Measurements from ENCODE around the gene MPV17L2. TPM values are rescaled to one million over a fixed set of nuclear protein-coding genes. Genes with fewer than 3 reads are reported as not detected.

Gene MPV17L2
- total and polyA plus RNA-seq, 2 donors (not counting 3 experiments of a cell fraction or from before 2014, with no cell fraction given): 13.8 to 27.6 TPM

DNA sequence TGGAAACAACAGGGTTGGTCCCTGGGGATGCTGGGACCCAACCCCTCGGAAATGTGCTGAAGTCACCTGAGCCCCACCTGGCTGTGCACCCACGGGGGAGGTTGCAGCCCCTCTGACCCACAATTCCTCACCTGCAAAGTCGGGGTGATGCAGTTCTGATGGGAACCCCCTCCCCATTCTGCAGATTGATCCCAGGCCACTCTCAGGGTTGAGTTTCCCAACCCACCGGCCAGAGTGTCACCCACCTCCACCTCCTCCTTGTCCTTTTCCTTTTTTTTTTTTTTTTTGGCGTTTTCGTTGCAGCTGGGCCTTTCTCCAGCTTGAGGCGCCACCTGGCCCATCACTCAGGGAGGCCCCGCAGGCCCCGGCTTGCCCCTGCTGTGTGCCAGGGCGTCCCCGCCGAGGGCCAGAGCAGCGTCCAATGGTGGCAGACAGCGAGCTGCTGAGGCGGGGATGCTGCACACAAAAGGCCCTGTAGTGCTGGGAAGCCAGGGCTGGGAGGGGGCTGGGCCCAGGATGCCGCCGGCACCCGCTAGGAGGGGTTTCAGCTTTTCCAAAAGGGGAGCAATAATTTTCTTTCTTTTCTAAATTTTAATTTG, 35.5 kb upstream of the MPV17L2 start:
- FAIRE-seq (no peak), DNase-seq (ENCODE audit: low read depth, low spot score) (no peak)
- Histone ChIP-seq H3K9me3 (replicated peaks; ENCODE audit: control insufficient read depth, insufficient read depth, low read length) (no peaks in the 10 kb centered on the region), H3K27me3 (ENCODE audit: control insufficient read depth in 2 of 2, insufficient read depth in 2 of 2, low read length in 2 of 2) (no peaks in the 10 kb centered on the region), H4K20me1 (replicated peaks; ENCODE audit: control insufficient read depth, extremely low read depth, insufficient read depth, low read length) (no peaks in the 10 kb centered on the region), H3K9me1 (replicated peaks; ENCODE audit: control insufficient read depth, extremely low read depth, insufficient read depth, low read length) (no peaks in the 10 kb centered on the region), H2AFZ (ENCODE audit: low read depth, low read length) (no peak overlapping the region), H3K4me3 (replicated peaks in 1 of 3; ENCODE audit: insufficient read depth in 1 of 3, low read depth in 1 of 3, low read length in 3 of 3) (no peak overlapping the region), H3K27ac (ENCODE audit: insufficient read depth, low read depth, low read length) (no peak overlapping the region), H3K4me1 (ENCODE audit: control insufficient read depth, extremely low read depth, insufficient read depth, low read length) (peaks cover 23% of the 10 kb centered on the region), H3K36me3 (ENCODE audit: control insufficient read depth in 2 of 2, extremely low read depth in 1 of 2, insufficient read depth in 2 of 2, low read length in 2 of 2) (peaks cover 0 to 16% of the 10 kb centered on the region in 2 experiments), H3K9ac (replicated peaks; ENCODE audit: extremely low read depth, insufficient read depth, low read length) (no peak overlapping the region), H3K4me2 (ENCODE audit: insufficient read depth, low read length) (no peak overlapping the region), H3K79me2 (ENCODE audit: control insufficient read depth, insufficient read depth, low read length) (peaks cover 11% of the 10 kb centered on the region)
- BruUV-seq (replicated peaks): no TSS peak
- dilution Hi-C loops (cut with MboI; ENCODE audit: extremely low pct_ligation_motif_present, low sequenced_read_pairs): no loop called here
- ChIA-PET CTCF (interaction anchor here (1.2 to 1.3 kb wide), 3 partner anchors 11 to 171 kb away, joined by 3 to 7 read pairs (median 4); no protein-coding TSS in a partner anchor), POLR2A (interaction anchor here (0.6 kb wide), 1 partner anchor 12 kb away, joined by 3 read pairs; no protein-coding TSS in a partner anchor)
- TF ChIP-seq GATA2 (IDR thresholded peaks at IDR 0.05; ENCODE audit: insufficient read depth, insufficient read length, low read depth, low read length) (no peak), EZH2 (IDR thresholded peaks at IDR 0.05; ENCODE audit: borderline replicate concordance, low read depth, low read length, severe bottlenecking) (no peak), POLR2AphosphoS5 (IDR thresholded peaks at IDR 0.05; ENCODE audit: insufficient read depth, low read depth, low read length) (no peak), MAX (IDR thresholded peaks at IDR 0.05; ENCODE audit: insufficient read depth, insufficient read length) (no peak), JUN (IDR thresholded peaks at IDR 0.05; ENCODE audit: borderline replicate concordance, insufficient read depth, insufficient read length, low read depth) (no peak), CTCF (IDR thresholded peaks at IDR 0.05; ENCODE audit: extremely low read depth in 1 of 2, insufficient read depth in 1 of 2, low read depth in 1 of 2, low read length in 2 of 2) (no peak), MYC (IDR thresholded peaks at IDR 0.05; ENCODE audit: low read depth, low read length) (no peak), POLR2A (IDR thresholded peaks at IDR 0.05; ENCODE audit: low read depth, low read length) (no peak), FOS (IDR thresholded peaks at IDR 0.05; ENCODE audit: borderline replicate concordance, insufficient read depth, low read length) (no peak)
- intact Hi-C loops (cut with micrococcal nuclease): no loop called here
